ENCODE data around the gene ZPBP2.
A peak's percentile ranks its signal among the peaks of the same experiment; 100 is the strongest.
"Not testable (repeated sequence)": the region's sequence is repeated elsewhere in the genome, so short reads cannot be mapped to it uniquely, and the experiment has no call there.

ZPBP2 gene

GRCh38 chr17:39861235-39861634 is 6.8 kb upstream of the ZPBP2 start:
- H3K4me1 ChIP-seq (ENCODE audit: insufficient read depth, low read length): 0 out of 2 replicates have a peak, but pooled peaks cover 3% of the 10 kb centered on the region
- no peak overlapping the region for H3K4me3 ChIP-seq (ENCODE audit: low read length)
- H3K27me3 ChIP-seq (ENCODE audit: insufficient read depth, low read length): peaks cover 58% of the 10 kb centered on the region
- 93% methylated on average over 5 of the region's 5 CpGs for WGBS
- no peaks in the 10 kb centered on the region for H3K36me3 ChIP-seq (ENCODE audit: insufficient read depth, low read length)
- H3K9me3 ChIP-seq (ENCODE audit: insufficient read depth, low read depth, low read length): no peaks in the 10 kb centered on the region
- no peak overlapping the region for H3K9ac ChIP-seq (ENCODE audit: low read depth, low read length)
- no peak overlapping the region for H3K27ac ChIP-seq (ENCODE audit: low read depth, low read length)

GRCh38 chr17:39863244-39863917 is 4.6 kb upstream of the ZPBP2 start:
- peaks cover 79% of the 10 kb centered on the region for H3K27me3 ChIP-seq (ENCODE audit: insufficient read depth, low read length)
- H3K4me3 ChIP-seq (ENCODE audit: low read length): 0 out of 2 replicates have a peak overlapping the region, but pooled peaks have one; percentile 29
- no peaks in the 10 kb centered on the region for H3K36me3 ChIP-seq (ENCODE audit: insufficient read depth, low read length)
- no peak overlapping the region for H3K9ac ChIP-seq (ENCODE audit: low read depth, low read length)
- no peaks in the 10 kb centered on the region for H3K9me3 ChIP-seq (ENCODE audit: insufficient read depth, low read depth, low read length)
- 0 out of 2 replicates have a peak, but pooled peaks cover 3% of the 10 kb centered on the region for H3K4me1 ChIP-seq (ENCODE audit: insufficient read depth, low read length)
- H3K27ac ChIP-seq (ENCODE audit: low read depth, low read length): no peak overlapping the region
- 82% methylated on average over 6 of the region's 7 CpGs for WGBS

GRCh38 chr17:39863918-39864746 is 3.9 kb upstream of the ZPBP2 start, which contains the start of gene IKZF3:
Gene IKZF3, minus strand, starts transcription at chr17:39864312. Its CDS starts 186 bp downstream, at chr17:39864126.
- peaks cover 82% of the 10 kb centered on the region for H3K27me3 ChIP-seq (ENCODE audit: insufficient read depth, low read length)
- H3K4me1 ChIP-seq (ENCODE audit: insufficient read depth, low read length): 0 out of 2 replicates have a peak, but pooled peaks cover 3% of the 10 kb centered on the region
- no peaks in the 10 kb centered on the region for H3K9me3 ChIP-seq (ENCODE audit: insufficient read depth, low read depth, low read length)
- peak within 1 kb of the TSS; percentile 29 for H3K4me3 ChIP-seq (ENCODE audit: low read length)
- no peak within 1 kb of the TSS for H3K27ac ChIP-seq (ENCODE audit: low read depth, low read length)
- 8% methylated on average over 48 of the region's 50 CpGs for WGBS
- no peak within 1 kb of the TSS for H3K9ac ChIP-seq (ENCODE audit: low read depth, low read length)
- no peaks in the 10 kb centered on the region for H3K36me3 ChIP-seq (ENCODE audit: insufficient read depth, low read length)

GRCh38 chr17:39866013-39866730 is 1.8 kb upstream of the ZPBP2 start:
- Histone ChIP-seq H3K4me1 (ENCODE audit: insufficient read depth, low read length) (0 out of 2 replicates have a peak, but pooled peaks cover 3% of the 10 kb centered on the region), H3K4me3 (ENCODE audit: low read length) (no peak overlapping the region), H3K9ac (ENCODE audit: low read depth, low read length) (no peak overlapping the region), H3K27ac (ENCODE audit: low read depth, low read length) (no peak overlapping the region), H3K9me3 (ENCODE audit: insufficient read depth, low read depth, low read length) (no peaks in the 10 kb centered on the region), H3K27me3 (ENCODE audit: insufficient read depth, low read length) (peaks cover 74% of the 10 kb centered on the region), H3K36me3 (ENCODE audit: insufficient read depth, low read length) (no peaks in the 10 kb centered on the region)
- 94% methylated on average over 7 of the region's 8 CpGs for WGBS

GRCh38 chr17:39867084-39867879 is 720 bp upstream of the ZPBP2 start:
- H3K36me3 ChIP-seq (ENCODE audit: insufficient read depth, low read length): no peaks in the 10 kb centered on the region
- H3K9ac ChIP-seq (ENCODE audit: low read depth, low read length): no peak overlapping the region
- WGBS: 90% methylated on average over 21 of the region's 21 CpGs
- H3K27me3 ChIP-seq (ENCODE audit: insufficient read depth, low read length): peaks cover 63% of the 10 kb centered on the region
- H3K27ac ChIP-seq (ENCODE audit: low read depth, low read length): no peak overlapping the region
- 0 out of 2 replicates have a peak, but pooled peaks cover 3% of the 10 kb centered on the region for H3K4me1 ChIP-seq (ENCODE audit: insufficient read depth, low read length)
- no peaks in the 10 kb centered on the region for H3K9me3 ChIP-seq (ENCODE audit: insufficient read depth, low read depth, low read length)
- no peak overlapping the region for H3K4me3 ChIP-seq (ENCODE audit: low read length)

GRCh38 chr17:39868554-39868942 is 546 bp downstream of the ZPBP2 start:
- Histone ChIP-seq H3K27me3 (ENCODE audit: insufficient read depth, low read length) (peaks cover 51% of the 10 kb centered on the region), H3K27ac (ENCODE audit: low read depth, low read length) (no peak overlapping the region), H3K4me3 (ENCODE audit: low read length) (no peak overlapping the region), H3K36me3 (ENCODE audit: insufficient read depth, low read length) (no peaks in the 10 kb centered on the region), H3K9ac (ENCODE audit: low read depth, low read length) (no peak overlapping the region), H3K9me3 (ENCODE audit: insufficient read depth, low read depth, low read length) (no peaks in the 10 kb centered on the region), H3K4me1 (ENCODE audit: insufficient read depth, low read length) (0 out of 2 replicates have a peak, but pooled peaks cover 3% of the 10 kb centered on the region)
- WGBS: 93% methylated on average over 17 of the region's 17 CpGs

- no peak overlapping the region for H3K27ac ChIP-seq (ENCODE audit: low read depth, low read length)
- no peak overlapping the region for H3K4me3 ChIP-seq (ENCODE audit: low read length)
Measured at GRCh38 chr17:39870776-39871175, 2.8 kb downstream of the ZPBP2 start.

GRCh38 chr17:39871801-39872200 is 3.8 kb downstream of the ZPBP2 start:
- WGBS: 77% methylated on average over 2 of the region's 2 CpGs
- H3K36me3 ChIP-seq (ENCODE audit: insufficient read depth, low read length): no peaks in the 10 kb centered on the region
- no peak overlapping the region for H3K9ac ChIP-seq (ENCODE audit: low read depth, low read length)
- no peak overlapping the region for H3K27ac ChIP-seq (ENCODE audit: low read depth, low read length)
- H3K4me3 ChIP-seq (ENCODE audit: low read length): no peak overlapping the region
- H3K9me3 ChIP-seq (ENCODE audit: insufficient read depth, low read depth, low read length): no peaks in the 10 kb centered on the region
- no peaks in the 10 kb centered on the region for H3K4me1 ChIP-seq (ENCODE audit: insufficient read depth, low read length)
- H3K27me3 ChIP-seq (ENCODE audit: insufficient read depth, low read length): peaks cover 18% of the 10 kb centered on the region

More at GRCh38 chr17:39870776-39871175, 2.8 kb downstream of the ZPBP2 start:
- Histone ChIP-seq H3K9ac (ENCODE audit: low read depth, low read length) (no peak overlapping the region), H3K27me3 (ENCODE audit: insufficient read depth, low read length) (peaks cover 28% of the 10 kb centered on the region), H3K4me1 (ENCODE audit: insufficient read depth, low read length) (no peaks in the 10 kb centered on the region), H3K36me3 (ENCODE audit: insufficient read depth, low read length) (no peaks in the 10 kb centered on the region), H3K9me3 (ENCODE audit: insufficient read depth, low read depth, low read length) (no peaks in the 10 kb centered on the region)
- no CpG with 5 or more reads among the region's 1 CpG for WGBS

GRCh38 chr17:39872751-39873150 is 4.7 kb downstream of the ZPBP2 start:
- Histone ChIP-seq H3K4me3 (ENCODE audit: low read length) (no peak overlapping the region), H3K36me3 (ENCODE audit: insufficient read depth, low read length) (no peaks in the 10 kb centered on the region), H3K27me3 (ENCODE audit: insufficient read depth, low read length) (peaks cover 9% of the 10 kb centered on the region), H3K27ac (ENCODE audit: low read depth, low read length) (no peak overlapping the region), H3K4me1 (ENCODE audit: insufficient read depth, low read length) (no peaks in the 10 kb centered on the region), H3K9ac (ENCODE audit: low read depth, low read length) (no peak overlapping the region), H3K9me3 (ENCODE audit: insufficient read depth, low read depth, low read length) (no peaks in the 10 kb centered on the region)
- 90% methylated on average over 2 of the region's 2 CpGs for WGBS

GRCh38 chr17:39886102-39886501 is 18.1 kb downstream of the ZPBP2 start:
- not testable (repeated sequence) for H3K4me3 ChIP-seq (ENCODE audit: low read length); H3K9me3 ChIP-seq (ENCODE audit: insufficient read depth, low read depth, low read length); H3K4me1 ChIP-seq (ENCODE audit: insufficient read depth, low read length); H3K27me3 ChIP-seq (ENCODE audit: insufficient read depth, low read length); H3K36me3 ChIP-seq (ENCODE audit: insufficient read depth, low read length); H3K9ac ChIP-seq (ENCODE audit: low read depth, low read length); H3K27ac ChIP-seq (ENCODE audit: low read depth, low read length)
- 70% methylated on average over 4 of the region's 5 CpGs for WGBS

All from HUES64 (cell line).